Fibroblast of lung (primary cell): ENCODE measurements around the gene PCDHA1.
"Not testable (repeated sequence)": the region's sequence is repeated elsewhere in the genome, so short reads cannot be mapped to it uniquely, and the experiment has no call there.

Source experiments
- EZH2 ChIP-seq: IDR thresholded peaks from 2 replicates; pipeline ENCODE4 v1.5.1; 2012; ENCODE audit warnings: low read length, control low read depth, mild to moderate bottlenecking; ENCODE audit errors: missing control alignments
- TF ChIP-seq, protein P1 (sequence below), 2 donors: IDR thresholded peaks in 1 of 2; conservative IDR thresholded peaks in 1 of 2; 1 replicate in 1 of 2; 2 replicates in 1 of 2; pipeline ENCODE4 v1.5.1; 2011 to 2012; ENCODE audit warnings: low read length in 2 of 2, control low read depth in 1 of 2, inconsistent platforms in 1 of 2, low read depth in 1 of 2, mild to moderate bottlenecking in 1 of 2

DNA sequence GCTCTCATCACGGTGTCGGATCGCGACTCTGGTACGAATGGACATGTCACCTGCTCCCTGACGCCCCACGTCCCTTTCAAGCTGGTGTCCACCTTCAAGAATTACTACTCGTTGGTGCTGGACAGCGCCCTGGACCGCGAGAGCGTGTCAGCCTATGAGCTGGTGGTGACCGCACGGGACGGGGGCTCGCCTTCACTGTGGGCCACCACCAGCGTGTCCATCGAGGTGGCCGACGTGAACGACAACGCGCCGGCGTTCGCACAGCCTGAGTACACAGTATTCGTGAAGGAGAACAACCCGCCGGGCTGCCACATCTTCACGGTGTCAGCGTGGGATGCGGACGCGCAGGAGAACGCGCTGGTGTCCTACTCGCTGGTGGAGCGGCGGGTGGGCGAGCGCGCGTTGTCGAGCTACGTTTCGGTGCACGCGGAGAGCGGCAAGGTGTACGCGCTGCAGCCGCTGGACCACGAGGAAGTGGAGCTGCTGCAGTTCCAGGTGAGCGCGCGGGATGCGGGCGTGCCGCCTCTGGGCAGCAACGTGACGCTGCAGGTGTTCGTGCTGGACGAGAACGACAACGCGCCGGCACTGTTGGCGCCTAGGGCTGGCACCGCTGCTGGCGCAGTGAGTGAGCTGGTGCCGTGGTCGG, 10.3 kb downstream of the PCDHA1 start:
- TF ChIP-seq EZH2, result not testable (repeated sequence)
- TF ChIP-seq, protein P1, sequence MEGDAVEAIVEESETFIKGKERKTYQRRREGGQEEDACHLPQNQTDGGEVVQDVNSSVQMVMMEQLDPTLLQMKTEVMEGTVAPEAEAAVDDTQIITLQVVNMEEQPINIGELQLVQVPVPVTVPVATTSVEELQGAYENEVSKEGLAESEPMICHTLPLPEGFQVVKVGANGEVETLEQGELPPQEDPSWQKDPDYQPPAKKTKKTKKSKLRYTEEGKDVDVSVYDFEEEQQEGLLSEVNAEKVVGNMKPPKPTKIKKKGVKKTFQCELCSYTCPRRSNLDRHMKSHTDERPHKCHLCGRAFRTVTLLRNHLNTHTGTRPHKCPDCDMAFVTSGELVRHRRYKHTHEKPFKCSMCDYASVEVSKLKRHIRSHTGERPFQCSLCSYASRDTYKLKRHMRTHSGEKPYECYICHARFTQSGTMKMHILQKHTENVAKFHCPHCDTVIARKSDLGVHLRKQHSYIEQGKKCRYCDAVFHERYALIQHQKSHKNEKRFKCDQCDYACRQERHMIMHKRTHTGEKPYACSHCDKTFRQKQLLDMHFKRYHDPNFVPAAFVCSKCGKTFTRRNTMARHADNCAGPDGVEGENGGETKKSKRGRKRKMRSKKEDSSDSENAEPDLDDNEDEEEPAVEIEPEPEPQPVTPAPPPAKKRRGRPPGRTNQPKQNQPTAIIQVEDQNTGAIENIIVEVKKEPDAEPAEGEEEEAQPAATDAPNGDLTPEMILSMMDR (conservative IDR thresholded peaks at IDR 0.05 in 1 of 2, IDR thresholded peaks at IDR 0.05 in 1 of 2; ENCODE audit: low read depth in 1 of 2, low read length in 2 of 2), result not testable (repeated sequence)
